Stimulated activated effector memory CD8-positive, alpha-beta T cell treated with anti-CD3 and anti-CD28 coated beads, Interleukin-12 subunit alpha, Interleukin-12 subunit beta, amount 100 ng/mL, for 72 hours (primary cell): ENCODE results near the gene SH3RF3.
"Not testable (repeated sequence)": the region's sequence is repeated elsewhere in the genome, so short reads cannot be mapped to it uniquely, and the experiment has no call there.

Experiments
- ATAC-seq: fragments of 150-1000 bp; cut with Tn5 transposase; 2 replicates; pipeline ENCODE4 v1.10.0; 2021
- DNase-seq, 2 donors: peaks; one replicate each; pipeline ENCODE4 v3.0.0; 2021 to 2022; ENCODE audit warnings: low spot score in 2 of 2
- H3K27ac Mint-ChIP-seq: one replicate; pipeline ENCODE4 v1.8.0; 2022; ENCODE audit warnings: mild to moderate bottlenecking, mixed read lengths
- H3K36me3 Mint-ChIP-seq: one replicate; pipeline ENCODE4 v1.8.0; 2022; ENCODE audit warnings: mild to moderate bottlenecking, mixed read lengths
- H3K4me1 Mint-ChIP-seq: one replicate; pipeline ENCODE4 v1.8.0; 2022; ENCODE audit warnings: mixed read lengths
- H3K4me3 Mint-ChIP-seq: one replicate; pipeline ENCODE4 v1.8.0; 2022; ENCODE audit warnings: mild to moderate bottlenecking, mixed read lengths
- H3K9me3 Mint-ChIP-seq: one replicate; pipeline ENCODE4 v1.8.0; 2022; ENCODE audit warnings: mixed read lengths

Gene SH3RF3

GRCh38 chr2:109102588-109103233 is 26.3 kb upstream of the SH3RF3 start:
- H3K9me3 Mint-ChIP-seq = no peaks in the 10 kb centered on the region
- DNase-seq (no peak), ATAC-seq (no peak)
- no peak overlapping the region for H3K4me3 Mint-ChIP-seq
- peak overlapping the region; percentile 9 for H3K27ac Mint-ChIP-seq
- no peaks in the 10 kb centered on the region for H3K36me3 Mint-ChIP-seq
- no peaks in the 10 kb centered on the region for H3K4me1 Mint-ChIP-seq

- no peak for DNase-seq
- Mint-ChIP-seq H3K4me1 (no peaks in the 10 kb centered on the region), H3K4me3 (no peak overlapping the region), H3K27ac (no peak overlapping the region), H3K9me3 (no peaks in the 10 kb centered on the region), H3K36me3 (no peaks in the 10 kb centered on the region)
- no peak for ATAC-seq
Measured at GRCh38 chr2:109105113-109105512, 23.9 kb upstream of the SH3RF3 start.

- no peak for DNase-seq
- no peaks in the 10 kb centered on the region for H3K36me3 Mint-ChIP-seq
- no peaks in the 10 kb centered on the region for H3K9me3 Mint-ChIP-seq
- H3K4me1 Mint-ChIP-seq = no peaks in the 10 kb centered on the region
- ATAC-seq = no peak
- H3K27ac Mint-ChIP-seq = no peak overlapping the region
- H3K4me3 Mint-ChIP-seq = no peak overlapping the region
Measured at GRCh38 chr2:109108740-109109139, 20.3 kb upstream of the SH3RF3 start.

- no peak overlapping the region for H3K27ac Mint-ChIP-seq
- ATAC-seq (no peak), DNase-seq (no peak)
- no peaks in the 10 kb centered on the region for H3K4me1 Mint-ChIP-seq
- no peaks in the 10 kb centered on the region for H3K36me3 Mint-ChIP-seq
- H3K9me3 Mint-ChIP-seq = no peaks in the 10 kb centered on the region
- no peak overlapping the region for H3K4me3 Mint-ChIP-seq
Measured at GRCh38 chr2:109109342-109109741, 19.7 kb upstream of the SH3RF3 start.

- ATAC-seq (no peak), DNase-seq (no peak)
- Mint-ChIP-seq H3K4me1 (no peaks in the 10 kb centered on the region), H3K36me3 (no peaks in the 10 kb centered on the region), H3K9me3 (no peaks in the 10 kb centered on the region), H3K4me3 (no peak overlapping the region), H3K27ac (no peak overlapping the region)
Measured at GRCh38 chr2:109110170-109110569, 18.8 kb upstream of the SH3RF3 start.

- H3K4me1 Mint-ChIP-seq, H3K9me3 Mint-ChIP-seq, ATAC-seq, H3K36me3 Mint-ChIP-seq, DNase-seq, H3K4me3 Mint-ChIP-seq, H3K27ac Mint-ChIP-seq: not testable (repeated sequence)
Measured at GRCh38 chr2:109117181-109117580, 11.8 kb upstream of the SH3RF3 start.

GRCh38 chr2:109117780-109118179 is 11.2 kb upstream of the SH3RF3 start:
- DNase-seq (no peak), ATAC-seq (no peak)
- H3K4me1 Mint-ChIP-seq = no peaks in the 10 kb centered on the region
- no peaks in the 10 kb centered on the region for H3K36me3 Mint-ChIP-seq
- no peaks in the 10 kb centered on the region for H3K9me3 Mint-ChIP-seq
- H3K27ac Mint-ChIP-seq = no peak overlapping the region
- no peak overlapping the region for H3K4me3 Mint-ChIP-seq

GRCh38 chr2:109118321-109118720 is 10.7 kb upstream of the SH3RF3 start:
- no peak overlapping the region for H3K4me3 Mint-ChIP-seq
- no peak for DNase-seq
- H3K27ac Mint-ChIP-seq = no peak overlapping the region
- ATAC-seq = no peak
- no peaks in the 10 kb centered on the region for H3K4me1 Mint-ChIP-seq
- H3K36me3 Mint-ChIP-seq = no peaks in the 10 kb centered on the region
- H3K9me3 Mint-ChIP-seq = no peaks in the 10 kb centered on the region

GRCh38 chr2:109120166-109120565 is 8.8 kb upstream of the SH3RF3 start:
- no peaks in the 10 kb centered on the region for H3K36me3 Mint-ChIP-seq

GRCh38 chr2:109120686-109121085 is 8.3 kb upstream of the SH3RF3 start:
- not testable (repeated sequence) for ATAC-seq, DNase-seq, H3K4me1 Mint-ChIP-seq, H3K27ac Mint-ChIP-seq, H3K36me3 Mint-ChIP-seq, H3K9me3 Mint-ChIP-seq, H3K4me3 Mint-ChIP-seq

More at GRCh38 chr2:109120166-109120565, 8.8 kb upstream of the SH3RF3 start:
- Mint-ChIP-seq H3K4me1 (no peaks in the 10 kb centered on the region), H3K9me3 (no peaks in the 10 kb centered on the region), H3K27ac (no peak overlapping the region), H3K4me3 (no peak overlapping the region)
- ATAC-seq (no peak), DNase-seq (no peak)

- H3K4me3 Mint-ChIP-seq = no peak overlapping the region
- DNase-seq = no peak
- ATAC-seq = no peak
- no peak overlapping the region for H3K27ac Mint-ChIP-seq
- H3K4me1 Mint-ChIP-seq = peaks cover 6% of the 10 kb centered on the region
- H3K36me3 Mint-ChIP-seq = no peaks in the 10 kb centered on the region
- no peaks in the 10 kb centered on the region for H3K9me3 Mint-ChIP-seq
Measured at GRCh38 chr2:109123586-109124201, 5.3 kb upstream of the SH3RF3 start.

- no peak overlapping the region for H3K4me3 Mint-ChIP-seq
- ATAC-seq = no peak
- no peaks in the 10 kb centered on the region for H3K36me3 Mint-ChIP-seq
- peaks cover 9% of the 10 kb centered on the region for H3K4me1 Mint-ChIP-seq
- DNase-seq = no peak
- H3K9me3 Mint-ChIP-seq = no peaks in the 10 kb centered on the region
- no peak overlapping the region for H3K27ac Mint-ChIP-seq
Measured at GRCh38 chr2:109124982-109125592, 3.9 kb upstream of the SH3RF3 start.

GRCh38 chr2:109125593-109126500 is 3.2 kb upstream of the SH3RF3 start:
- H3K4me3 Mint-ChIP-seq = no peak overlapping the region
- no peaks in the 10 kb centered on the region for H3K36me3 Mint-ChIP-seq
- no peaks in the 10 kb centered on the region for H3K9me3 Mint-ChIP-seq
- DNase-seq (no peak), ATAC-seq (no peak)
- peaks cover 13% of the 10 kb centered on the region for H3K4me1 Mint-ChIP-seq
- H3K27ac Mint-ChIP-seq = no peak overlapping the region

- ATAC-seq (no peak), DNase-seq (no peak)
- Mint-ChIP-seq H3K4me1 (peaks cover 13% of the 10 kb centered on the region), H3K4me3 (no peak overlapping the region), H3K36me3 (no peaks in the 10 kb centered on the region), H3K27ac (no peak overlapping the region), H3K9me3 (no peaks in the 10 kb centered on the region)
Measured at GRCh38 chr2:109126501-109126860, 2.5 kb upstream of the SH3RF3 start.

GRCh38 chr2:109127556-109127955 is 1.4 kb upstream of the SH3RF3 start:
- Mint-ChIP-seq H3K9me3 (no peaks in the 10 kb centered on the region), H3K4me1 (peaks cover 13% of the 10 kb centered on the region), H3K36me3 (no peaks in the 10 kb centered on the region), H3K4me3 (peak overlapping the region; percentile 67), H3K27ac (no peak overlapping the region)
- ATAC-seq = no peak
- no peak for DNase-seq
